Measurements from ENCODE around the gene EXOC3. TPM values are rescaled to one million over a fixed set of nuclear protein-coding genes. Genes with fewer than 3 reads are reported as not detected.
"Not testable (repeated sequence)": the region's sequence is repeated elsewhere in the genome, so short reads cannot be mapped to it uniquely, and the experiment has no call there.

Gene EXOC3
- total and polyA plus RNA-seq, 4 donors: 31.3 to 88.9 (median 59.9) TPM

GRCh38 chr5:404666-405241 is 38.2 kb upstream of the EXOC3 start:
- ATAC-seq (ENCODE audit: low FRiP score) (no peak), DNase-seq (peak in 1 of 2 donors; percentile 49)
- 87 to 89% methylated on average over 12 of the region's 12 CpGs for WGBS, 2 donors
- H3K9me3 ChIP-seq (ENCODE audit: control insufficient read depth, low read length): no peaks in the 10 kb centered on the region
- H3K4me1 ChIP-seq (ENCODE audit: control insufficient read depth in 1 of 2, insufficient read depth in 2 of 2, low read length in 2 of 2): no peaks in the 10 kb centered on the region
- H3K36me3 ChIP-seq (ENCODE audit: control insufficient read depth in 1 of 2, insufficient read depth in 2 of 2, low read length in 1 of 2): no peaks in the 10 kb centered on the region
- intact Hi-C loops (cut with DNase I): no loop called here
- no peak overlapping the region for H3K4me3 ChIP-seq (ENCODE audit: low read length in 2 of 2)
- H3K27me3 ChIP-seq (ENCODE audit: control insufficient read depth in 1 of 2, insufficient read depth in 2 of 2, low read length in 1 of 2): no peaks in the 10 kb centered on the region
- H3K27ac ChIP-seq (ENCODE audit: low read depth in 1 of 2, low read length in 2 of 2): no peak overlapping the region

- no peaks in the 10 kb centered on the region for H3K9me3 ChIP-seq (ENCODE audit: control insufficient read depth, low read length)
- ATAC-seq (ENCODE audit: low FRiP score) (no peak), DNase-seq (peak in 1 of 2 donors; percentile 37)
- H3K36me3 ChIP-seq (ENCODE audit: control insufficient read depth in 1 of 2, insufficient read depth in 2 of 2, low read length in 1 of 2): no peaks in the 10 kb centered on the region
- intact Hi-C loops (cut with DNase I): no loop called here
- no peaks in the 10 kb centered on the region for H3K4me1 ChIP-seq (ENCODE audit: control insufficient read depth in 1 of 2, insufficient read depth in 2 of 2, low read length in 2 of 2)
- no peaks in the 10 kb centered on the region for H3K27me3 ChIP-seq (ENCODE audit: control insufficient read depth in 1 of 2, insufficient read depth in 2 of 2, low read length in 1 of 2)
- no peak overlapping the region for H3K27ac ChIP-seq (ENCODE audit: low read depth in 1 of 2, low read length in 2 of 2)
- 72 to 77% methylated on average over 18 of the region's 18 CpGs for WGBS, 2 donors
- H3K4me3 ChIP-seq (ENCODE audit: low read length in 2 of 2): no peak overlapping the region
Measured at GRCh38 chr5:405421-405820, 37.6 kb upstream of the EXOC3 start.

- peak in 1 of 2 donors; percentile 35 for DNase-seq
- Histone ChIP-seq H3K4me1 (ENCODE audit: control insufficient read depth in 1 of 2, insufficient read depth in 2 of 2, low read length in 2 of 2) (no peaks in the 10 kb centered on the region), H3K36me3 (ENCODE audit: control insufficient read depth in 1 of 2, insufficient read depth in 2 of 2, low read length in 1 of 2) (no peaks in the 10 kb centered on the region), H3K27ac (ENCODE audit: low read depth in 1 of 2, low read length in 2 of 2) (no peak overlapping the region), H3K9me3 (ENCODE audit: control insufficient read depth, low read length) (no peaks in the 10 kb centered on the region), H3K27me3 (ENCODE audit: control insufficient read depth in 1 of 2, insufficient read depth in 2 of 2, low read length in 1 of 2) (no peaks in the 10 kb centered on the region), H3K4me3 (ENCODE audit: low read length in 2 of 2) (no peak overlapping the region)
- WGBS, 2 donors: 80 to 82% methylated on average over 9 of the region's 9 CpGs
- ATAC-seq (ENCODE audit: low FRiP score): no peak
- intact Hi-C loops (cut with DNase I): no loop called here
Measured at GRCh38 chr5:406041-406440, 36.9 kb upstream of the EXOC3 start.

- H3K4me1 ChIP-seq (ENCODE audit: control insufficient read depth in 1 of 2, insufficient read depth in 2 of 2, low read length in 2 of 2): no peaks in the 10 kb centered on the region
- no peak overlapping the region for H3K27ac ChIP-seq (ENCODE audit: low read depth in 1 of 2, low read length in 2 of 2)
- H3K4me3 ChIP-seq (ENCODE audit: low read length in 2 of 2): no peak overlapping the region
- no peaks in the 10 kb centered on the region for H3K27me3 ChIP-seq (ENCODE audit: control insufficient read depth in 1 of 2, insufficient read depth in 2 of 2, low read length in 1 of 2)
- intact Hi-C loops (cut with DNase I): no loop called here
- no peaks in the 10 kb centered on the region for H3K9me3 ChIP-seq (ENCODE audit: control insufficient read depth, low read length)
- no peaks in the 10 kb centered on the region for H3K36me3 ChIP-seq (ENCODE audit: control insufficient read depth in 1 of 2, insufficient read depth in 2 of 2, low read length in 1 of 2)
- ATAC-seq (ENCODE audit: low FRiP score) (no peak), DNase-seq (no peak)
- 84 to 87% methylated on average over 6 of the region's 6 CpGs for WGBS, 2 donors
Measured at GRCh38 chr5:407051-407450, 35.9 kb upstream of the EXOC3 start.

- H3K9me3 ChIP-seq (ENCODE audit: control insufficient read depth, low read length): no peaks in the 10 kb centered on the region
- no peak overlapping the region for H3K4me3 ChIP-seq (ENCODE audit: low read length in 2 of 2)
- ATAC-seq (ENCODE audit: low FRiP score): no peak
- no peaks in the 10 kb centered on the region for H3K27me3 ChIP-seq (ENCODE audit: control insufficient read depth in 1 of 2, insufficient read depth in 2 of 2, low read length in 1 of 2)
- intact Hi-C loops (cut with DNase I): no loop called here
- peak in 1 of 2 donors; percentile 46 for DNase-seq
- H3K4me1 ChIP-seq (ENCODE audit: control insufficient read depth in 1 of 2, insufficient read depth in 2 of 2, low read length in 2 of 2): no peaks in the 10 kb centered on the region
- no peak overlapping the region for H3K27ac ChIP-seq (ENCODE audit: low read depth in 1 of 2, low read length in 2 of 2)
- no peaks in the 10 kb centered on the region for H3K36me3 ChIP-seq (ENCODE audit: control insufficient read depth in 1 of 2, insufficient read depth in 2 of 2, low read length in 1 of 2)
- WGBS, 2 donors: 70 to 76% methylated on average over 8 of the region's 8 CpGs
Measured at GRCh38 chr5:407801-408268, 35.1 kb upstream of the EXOC3 start.

- no peaks in the 10 kb centered on the region for H3K4me1 ChIP-seq (ENCODE audit: control insufficient read depth in 1 of 2, insufficient read depth in 2 of 2, low read length in 2 of 2)
- no peaks in the 10 kb centered on the region for H3K9me3 ChIP-seq (ENCODE audit: control insufficient read depth, low read length)
- no peaks in the 10 kb centered on the region for H3K36me3 ChIP-seq (ENCODE audit: control insufficient read depth in 1 of 2, insufficient read depth in 2 of 2, low read length in 1 of 2)
- WGBS, 2 donors: 83 to 84% methylated on average over 2 of the region's 2 CpGs
- ATAC-seq (ENCODE audit: low FRiP score) (no peak), DNase-seq (no peak)
- no peak overlapping the region for H3K4me3 ChIP-seq (ENCODE audit: low read length in 2 of 2)
- H3K27me3 ChIP-seq (ENCODE audit: control insufficient read depth in 1 of 2, insufficient read depth in 2 of 2, low read length in 1 of 2): no peaks in the 10 kb centered on the region
- H3K27ac ChIP-seq (ENCODE audit: low read depth in 1 of 2, low read length in 2 of 2): no peak overlapping the region
- intact Hi-C loops (cut with DNase I): no loop called here
Measured at GRCh38 chr5:410911-411517, 32.0 kb upstream of the EXOC3 start.

GRCh38 chr5:411728-412127 is 31.2 kb upstream of the EXOC3 start:
- Histone ChIP-seq H3K27ac (ENCODE audit: low read depth in 1 of 2, low read length in 2 of 2) (no peak overlapping the region), H3K4me1 (ENCODE audit: control insufficient read depth in 1 of 2, insufficient read depth in 2 of 2, low read length in 2 of 2) (no peaks in the 10 kb centered on the region), H3K4me3 (ENCODE audit: low read length in 2 of 2) (no peak overlapping the region), H3K36me3 (ENCODE audit: control insufficient read depth in 1 of 2, insufficient read depth in 2 of 2, low read length in 1 of 2) (no peaks in the 10 kb centered on the region), H3K27me3 (ENCODE audit: control insufficient read depth in 1 of 2, insufficient read depth in 2 of 2, low read length in 1 of 2) (no peaks in the 10 kb centered on the region), H3K9me3 (ENCODE audit: control insufficient read depth, low read length) (no peaks in the 10 kb centered on the region)
- DNase-seq (peak in 1 of 2 donors; percentile 47), ATAC-seq (ENCODE audit: low FRiP score) (no peak)
- 69 to 82% methylated on average over 13 of the region's 13 CpGs for WGBS, 2 donors
- intact Hi-C loops (cut with DNase I): no loop called here

- H3K9me3 ChIP-seq (ENCODE audit: control insufficient read depth, low read length); H3K27me3 ChIP-seq (ENCODE audit: control insufficient read depth in 1 of 2, insufficient read depth in 2 of 2, low read length in 1 of 2); intact Hi-C loops (cut with DNase I); ATAC-seq (ENCODE audit: low FRiP score); H3K36me3 ChIP-seq (ENCODE audit: control insufficient read depth in 1 of 2, insufficient read depth in 2 of 2, low read length in 1 of 2); H3K4me3 ChIP-seq (ENCODE audit: low read length in 2 of 2); H3K27ac ChIP-seq (ENCODE audit: low read depth in 1 of 2, low read length in 2 of 2); H3K4me1 ChIP-seq (ENCODE audit: control insufficient read depth in 1 of 2, insufficient read depth in 2 of 2, low read length in 2 of 2): not testable (repeated sequence)
- peak; percentile 21 to 91 for DNase-seq
- WGBS, 2 donors: 89 to 90% methylated on average over 42 of the region's 42 CpGs
Measured at GRCh38 chr5:414991-415927, 27.7 kb upstream of the EXOC3 start.
